Measurements from ENCODE around the gene RBM12.

RBM12 gene

GRCh38 chr20:35620818-35621559 lies 43.7 kb downstream of the RBM12 start:
- DNase-seq (ENCODE audit: low read depth), result no peak

- peak; percentile 73 for DNase-seq (ENCODE audit: low read depth)
Observed at GRCh38 chr20:35619196-35620095, 45.3 kb downstream of the RBM12 start.

- DNase-seq (ENCODE audit: low read depth), result no peak
Observed at GRCh38 chr20:35618263-35619131, 46.2 kb downstream of the RBM12 start.

- DNase-seq (ENCODE audit: low read depth), result no peak
Observed at GRCh38 chr20:35617397-35618262, 47.1 kb downstream of the RBM12 start.

GRCh38 chr20:35616465-35617396 lies 48.0 kb downstream of the RBM12 start:
- no peak for DNase-seq (ENCODE audit: low read depth)

GRCh38 chr20:35615667-35616464 lies 48.8 kb downstream of the RBM12 start, which contains the start of gene SPAG4:
Gene SPAG4, plus strand, starts transcription at chr20:35615829. Its CDS starts 175 bp downstream, at chr20:35616004.
- peak; percentile 100 for DNase-seq (ENCODE audit: low read depth)

- no peak for DNase-seq (ENCODE audit: low read depth)
Observed at GRCh38 chr20:35611482-35611881, 53.2 kb downstream of the RBM12 start.

- no peak for DNase-seq (ENCODE audit: low read depth)
Observed at GRCh38 chr20:35610833-35611427, 53.8 kb downstream of the RBM12 start.

GRCh38 chr20:35607003-35607735 lies 57.5 kb downstream of the RBM12 start:
- DNase-seq (ENCODE audit: low read depth), result no peak

- DNase-seq (ENCODE audit: low read depth), result no peak
Observed at GRCh38 chr20:35606127-35606526, 58.6 kb downstream of the RBM12 start.

- DNase-seq (ENCODE audit: low read depth), result no peak
Observed at GRCh38 chr20:35604449-35604747, 60.3 kb downstream of the RBM12 start.

- no peak for DNase-seq (ENCODE audit: low read depth)
Observed at GRCh38 chr20:35603695-35604448, 60.8 kb downstream of the RBM12 start.

GRCh38 chr20:35602851-35603495 lies 61.7 kb downstream of the RBM12 start:
- DNase-seq (ENCODE audit: low read depth), result no peak

GRCh38 chr20:35601990-35602389 lies 62.7 kb downstream of the RBM12 start:
- DNase-seq (ENCODE audit: low read depth), result no peak

- peak; percentile 58 for DNase-seq (ENCODE audit: low read depth)
Observed at GRCh38 chr20:35600993-35601973, 63.4 kb downstream of the RBM12 start.
